ENCODE results near the gene PITPNM3. TPM values are rescaled to one million over a fixed set of nuclear protein-coding genes. Genes with fewer than 3 reads are reported as not detected.

The PITPNM3 gene
- total RNA-seq, 4 donors from 2014 or later, result 23.3 to 87.7 (median 47.8) TPM

GRCh38 chr17:6568184-6568758 is 11.9 kb upstream of the PITPNM3 start:
- H3K4me3 ChIP-seq, result no peak overlapping the region
- no peak overlapping the region for H3K27ac ChIP-seq
- no peaks in the 10 kb centered on the region for H3K36me3 ChIP-seq
- TF ChIP-seq POLR2AphosphoS5 (IDR thresholded peaks at IDR 0.05) (no peak), POLR2A (IDR thresholded peaks at IDR 0.05) (no peak), CTCF (IDR thresholded peaks at IDR 0.05) (no peak), EP300 (IDR thresholded peaks at IDR 0.05) (no peak)
- no peak for ATAC-seq
- 86 to 94% methylated on average over 5 to 6 of the region's 12 CpGs for WGBS, 2 donors (ENCODE audit: low coverage in 1 of 2)
- H3K4me1 ChIP-seq, result peaks cover 0 to 13% (median 0%) of the 10 kb centered on the region in 3 donors
- H3K27me3 ChIP-seq, result no peaks in the 10 kb centered on the region
- no peaks in the 10 kb centered on the region for H3K9me3 ChIP-seq

- TF ChIP-seq POLR2A (IDR thresholded peaks at IDR 0.05), result no peak
- TF ChIP-seq POLR2AphosphoS5 (IDR thresholded peaks at IDR 0.05), result no peak
- TF ChIP-seq EP300 (IDR thresholded peaks at IDR 0.05), result no peak
- Histone ChIP-seq H3K36me3 (no peaks in the 10 kb centered on the region), H3K27ac (peak overlapping the region in 1 of 4 donors; percentile 31), H3K4me1 (peaks cover 0 to 13% (median 0%) of the 10 kb centered on the region in 3 donors), H3K27me3 (no peaks in the 10 kb centered on the region), H3K4me3 (no peak overlapping the region), H3K9me3 (no peaks in the 10 kb centered on the region)
- no peak for ATAC-seq
- WGBS, 2 donors (ENCODE audit: low coverage in 1 of 2), result 60 to 77% methylated on average over 4 to 9 of the region's 15 CpGs
Measured at GRCh38 chr17:6567528-6568183, 11.3 kb upstream of the PITPNM3 start.

GRCh38 chr17:6561446-6561845 is 5.1 kb upstream of the PITPNM3 start:
- Histone ChIP-seq H3K27ac (no peak overlapping the region), H3K4me1 (peaks cover 0 to 20% (median 0%) of the 10 kb centered on the region in 3 donors)
- TF ChIP-seq CTCF (IDR thresholded peaks at IDR 0.05) (no peak), POLR2A (IDR thresholded peaks at IDR 0.05) (no peak), EP300 (IDR thresholded peaks at IDR 0.05) (no peak), POLR2AphosphoS5 (IDR thresholded peaks at IDR 0.05) (no peak)

GRCh38 chr17:6560496-6560895 is 4.1 kb upstream of the PITPNM3 start:
- TF ChIP-seq POLR2A (IDR thresholded peaks at IDR 0.05) (no peak), EP300 (IDR thresholded peaks at IDR 0.05) (no peak), POLR2AphosphoS5 (IDR thresholded peaks at IDR 0.05) (no peak), CTCF (IDR thresholded peaks at IDR 0.05) (no peak)
- no peak overlapping the region for H3K4me3 ChIP-seq
- H3K27ac ChIP-seq, result no peak overlapping the region
- no peak for ATAC-seq
- peaks cover 6% of the 10 kb centered on the region for H3K27me3 ChIP-seq
- no peaks in the 10 kb centered on the region for H3K9me3 ChIP-seq
- H3K36me3 ChIP-seq, result no peaks in the 10 kb centered on the region
- WGBS, 2 donors (ENCODE audit: low coverage in 1 of 2), result 83 to 89% methylated on average over 3 of the region's 3 CpGs
- peaks cover 0 to 27% (median 6%) of the 10 kb centered on the region in 3 donors for H3K4me1 ChIP-seq

More at GRCh38 chr17:6561446-6561845, 5.1 kb upstream of the PITPNM3 start:
- no peak for ATAC-seq
- H3K9me3 ChIP-seq, result no peaks in the 10 kb centered on the region
- no peak overlapping the region for H3K4me3 ChIP-seq
- no peaks in the 10 kb centered on the region for H3K27me3 ChIP-seq
- no peaks in the 10 kb centered on the region for H3K36me3 ChIP-seq

GRCh38 chr17:6559753-6560215 is 3.4 kb upstream of the PITPNM3 start:
- ATAC-seq, result no peak
- Histone ChIP-seq H3K9me3 (no peaks in the 10 kb centered on the region), H3K27ac (no peak overlapping the region), H3K36me3 (no peaks in the 10 kb centered on the region), H3K4me3 (no peak overlapping the region), H3K4me1 (peaks cover 0 to 35% (median 11%) of the 10 kb centered on the region in 3 donors), H3K27me3 (peaks cover 8% of the 10 kb centered on the region)
- WGBS, 2 donors (ENCODE audit: low coverage in 1 of 2), result 100% methylated on average over 1 of the region's 5 CpGs; no CpG with 5 or more reads in 1 of the 2 donors
- TF ChIP-seq CTCF (IDR thresholded peaks at IDR 0.05), result no peak
- TF ChIP-seq EP300 (IDR thresholded peaks at IDR 0.05), result no peak
- no peak for TF ChIP-seq POLR2AphosphoS5 (IDR thresholded peaks at IDR 0.05)
- TF ChIP-seq POLR2A (IDR thresholded peaks at IDR 0.05), result no peak

All from gastroesophageal sphincter (tissue), 4 donors.